Parathyroid adenoma (tissue), 2 donors: Measurements from ENCODE around the gene FAM131A.

Source experiments
- H2AFZ ChIP-seq: fragments of 300-600 bp; sonication (generic); one replicate; pipeline ENCODE4 v1.7.0; 2017; ENCODE audit warnings: antibody characterized with exemption, mild to moderate bottlenecking
- H3K27ac ChIP-seq: fragments of 300-600 bp; sonication (generic); one replicate; pipeline ENCODE4 v1.7.0; 2017
- H3K27me3 ChIP-seq: fragments of 300-600 bp; sonication (generic); one replicate; pipeline ENCODE4 v1.7.0; 2017; ENCODE audit warnings: low read length; ENCODE audit not compliant: control insufficient read depth, insufficient read depth
- H3K36me3 ChIP-seq: fragments of 300-600 bp; sonication (generic); one replicate; pipeline ENCODE4 v1.7.0; 2017; ENCODE audit warnings: low read length; ENCODE audit not compliant: control insufficient read depth, insufficient read depth
- H3K4me1 ChIP-seq: fragments of 300-600 bp; sonication (generic); one replicate; pipeline ENCODE4 v1.7.0; 2017; ENCODE audit warnings: control low read depth
- H3K4me2 ChIP-seq: fragments of 300-600 bp; sonication (generic); one replicate; pipeline ENCODE4 v1.7.0; 2017; ENCODE audit warnings: low read length
- H3K4me3 ChIP-seq: fragments of 300-600 bp; sonication (generic); one replicate; pipeline ENCODE4 v1.7.0; 2017; ENCODE audit warnings: low read depth, low read length
- H3K79me2 ChIP-seq: fragments of 300-600 bp; sonication (generic); one replicate; pipeline ENCODE4 v1.7.0; 2017; ENCODE audit warnings: control low read depth
- H3K9ac ChIP-seq: fragments of 300-600 bp; sonication (generic); one replicate; pipeline ENCODE4 v1.7.0; 2017; ENCODE audit warnings: mild to moderate bottlenecking
- H3K9me3 ChIP-seq: fragments of 300-600 bp; sonication (generic); one replicate; pipeline ENCODE4 v1.7.0; 2017; ENCODE audit warnings: low read length; ENCODE audit not compliant: control insufficient read depth
- CTCF ChIP-seq: fragments of 300-600 bp; sonication (generic); IDR thresholded peaks from one replicate; pipeline ENCODE4 v1.7.0; 2017; ENCODE audit warnings: antibody characterized with exemption, mild to moderate bottlenecking
- donor health status: primary hyperparathyroidism.

FAM131A gene

GRCh38 chr3:184315543-184315867 is 21.9 kb upstream of the FAM131A start:
- TF ChIP-seq CTCF, result no peak
- Histone ChIP-seq H2AFZ (peak overlapping the region; percentile 67), H3K27ac (peak overlapping the region; percentile 96), H3K4me2 (peak overlapping the region; percentile 99), H3K4me3 (peak overlapping the region; percentile 86), H3K79me2 (peaks cover 27% of the 10 kb centered on the region), H3K27me3 (no peaks in the 10 kb centered on the region), H3K9ac (peak overlapping the region; percentile 96), H3K36me3 (no peaks in the 10 kb centered on the region), H3K4me1 (peaks cover 30% of the 10 kb centered on the region), H3K9me3 (no peaks in the 10 kb centered on the region)

- Histone ChIP-seq H3K36me3 (no peaks in the 10 kb centered on the region), H3K9me3 (no peaks in the 10 kb centered on the region), H3K4me3 (peak overlapping the region; percentile 86), H3K27me3 (no peaks in the 10 kb centered on the region), H2AFZ (no peak overlapping the region), H3K9ac (no peak overlapping the region), H3K27ac (peak overlapping the region; percentile 96), H3K4me1 (peaks cover 35% of the 10 kb centered on the region), H3K4me2 (peak overlapping the region; percentile 99), H3K79me2 (peaks cover 30% of the 10 kb centered on the region)
- TF ChIP-seq CTCF, result no peak
Measured at GRCh38 chr3:184315871-184316661, 21.3 kb upstream of the FAM131A start.

GRCh38 chr3:184316792-184317191 is 20.6 kb upstream of the FAM131A start:
- Histone ChIP-seq H3K9me3 (no peaks in the 10 kb centered on the region), H3K36me3 (no peaks in the 10 kb centered on the region), H2AFZ (no peak overlapping the region), H3K9ac (no peak overlapping the region), H3K4me2 (peak overlapping the region; percentile 99), H3K4me1 (peaks cover 37% of the 10 kb centered on the region), H3K27ac (peak overlapping the region; percentile 96), H3K4me3 (peak overlapping the region; percentile 86), H3K27me3 (no peaks in the 10 kb centered on the region), H3K79me2 (peaks cover 30% of the 10 kb centered on the region)
- TF ChIP-seq CTCF, result no peak

DNA sequence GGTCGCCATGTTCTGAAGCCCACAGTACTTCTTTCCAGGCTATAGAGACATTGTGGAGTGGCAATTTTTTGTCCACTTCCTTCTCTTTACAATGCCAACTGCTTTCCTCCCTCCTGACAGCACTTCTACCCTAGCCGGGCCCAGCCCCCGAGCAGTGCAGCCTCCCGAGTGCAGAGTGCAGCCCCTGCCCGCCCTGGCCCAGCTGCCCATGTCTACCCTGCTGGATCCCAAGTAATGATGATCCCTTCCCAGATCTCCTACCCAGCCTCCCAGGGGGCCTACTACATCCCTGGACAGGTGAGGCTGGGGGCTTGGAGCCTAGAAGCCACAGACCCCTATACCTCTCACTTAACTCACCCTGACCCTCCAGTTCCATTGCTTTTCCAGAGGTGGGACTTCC is 20.2 kb upstream of the FAM131A start:
- TF ChIP-seq CTCF, result no peak
- Histone ChIP-seq H3K4me1 (peaks cover 40% of the 10 kb centered on the region), H3K9me3 (no peaks in the 10 kb centered on the region), H3K4me2 (no peak overlapping the region), H3K4me3 (no peak overlapping the region), H3K9ac (no peak overlapping the region), H3K79me2 (peaks cover 30% of the 10 kb centered on the region), H3K27ac (no peak overlapping the region), H3K36me3 (no peaks in the 10 kb centered on the region), H3K27me3 (no peaks in the 10 kb centered on the region), H2AFZ (no peak overlapping the region)

DNA sequence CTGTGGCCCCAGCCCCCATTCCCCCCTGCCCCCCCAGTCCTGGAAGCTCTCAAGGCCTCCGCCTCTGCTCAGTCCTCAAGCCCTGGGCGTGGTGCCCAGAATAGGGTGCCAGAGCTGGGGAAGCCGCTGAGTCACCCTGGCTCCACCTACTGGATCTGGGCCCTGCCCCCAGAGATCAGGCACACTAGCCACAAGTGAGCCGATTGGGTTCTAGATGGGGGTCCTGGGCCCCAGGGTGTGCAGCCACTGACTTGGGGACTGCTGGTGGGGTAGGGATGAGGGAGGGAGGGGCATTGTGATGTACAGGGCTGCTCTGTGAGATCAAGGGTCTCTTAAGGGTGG is 17.3 kb upstream of the FAM131A start:
- Histone ChIP-seq H3K4me1 (peaks cover 59% of the 10 kb centered on the region), H3K27me3 (no peaks in the 10 kb centered on the region), H3K4me3 (peak overlapping the region; percentile 18), H3K9ac (no peak overlapping the region), H3K27ac (peak overlapping the region; percentile 33), H2AFZ (no peak overlapping the region), H3K36me3 (no peaks in the 10 kb centered on the region), H3K9me3 (no peaks in the 10 kb centered on the region), H3K4me2 (peak overlapping the region; percentile 58), H3K79me2 (peaks cover 29% of the 10 kb centered on the region)
- TF ChIP-seq CTCF, result no peak
